IPS-11a (cell line): ENCODE measurements around the gene FZD8.

ENCODE experiments used
- H3K4me3 ChIP-seq: one replicate; pipeline ENCODE4 v1.5.1; 2013; ENCODE audit warnings: low read depth, low read length, control low read depth

The FZD8 gene

DNA sequence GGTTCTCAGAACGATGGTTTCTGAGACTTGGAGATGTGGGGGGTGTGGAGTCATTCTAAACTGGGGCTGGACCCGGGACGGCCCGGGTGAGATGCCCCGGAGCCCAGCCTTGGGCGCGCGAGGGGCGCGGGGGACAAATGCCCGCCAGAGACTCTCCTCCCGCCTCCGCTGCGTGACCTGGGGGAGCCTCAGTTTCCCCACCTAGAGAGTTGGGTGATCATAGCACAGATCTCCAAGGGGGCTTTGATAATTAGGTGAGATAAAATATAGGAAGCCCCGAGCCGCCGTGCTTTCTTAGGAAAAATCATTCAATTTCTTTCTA is 658 bp upstream of the FZD8 start:
- peak overlapping the region; percentile 38 for H3K4me3 ChIP-seq

DNA sequence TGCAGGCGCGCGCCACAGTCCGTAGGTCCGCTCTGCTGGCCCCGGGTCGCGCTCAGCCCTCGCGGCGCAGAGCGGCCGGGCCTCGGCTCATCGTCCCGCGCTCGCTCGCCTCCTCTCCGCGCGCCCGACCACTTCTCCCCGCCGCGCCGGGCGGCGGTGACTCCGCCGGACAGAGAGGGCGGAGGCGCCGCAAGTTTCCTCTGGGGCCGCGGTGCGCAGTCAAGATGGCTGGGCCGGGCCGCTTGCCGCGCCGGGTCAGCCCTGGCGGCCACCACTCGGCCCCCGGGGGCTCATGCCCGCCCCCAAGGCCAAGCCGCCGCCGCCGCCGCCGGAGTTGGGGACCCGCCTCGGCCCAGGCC is 441 bp downstream of the FZD8 start:
- peak overlapping the region; percentile 38 for H3K4me3 ChIP-seq

DNA sequence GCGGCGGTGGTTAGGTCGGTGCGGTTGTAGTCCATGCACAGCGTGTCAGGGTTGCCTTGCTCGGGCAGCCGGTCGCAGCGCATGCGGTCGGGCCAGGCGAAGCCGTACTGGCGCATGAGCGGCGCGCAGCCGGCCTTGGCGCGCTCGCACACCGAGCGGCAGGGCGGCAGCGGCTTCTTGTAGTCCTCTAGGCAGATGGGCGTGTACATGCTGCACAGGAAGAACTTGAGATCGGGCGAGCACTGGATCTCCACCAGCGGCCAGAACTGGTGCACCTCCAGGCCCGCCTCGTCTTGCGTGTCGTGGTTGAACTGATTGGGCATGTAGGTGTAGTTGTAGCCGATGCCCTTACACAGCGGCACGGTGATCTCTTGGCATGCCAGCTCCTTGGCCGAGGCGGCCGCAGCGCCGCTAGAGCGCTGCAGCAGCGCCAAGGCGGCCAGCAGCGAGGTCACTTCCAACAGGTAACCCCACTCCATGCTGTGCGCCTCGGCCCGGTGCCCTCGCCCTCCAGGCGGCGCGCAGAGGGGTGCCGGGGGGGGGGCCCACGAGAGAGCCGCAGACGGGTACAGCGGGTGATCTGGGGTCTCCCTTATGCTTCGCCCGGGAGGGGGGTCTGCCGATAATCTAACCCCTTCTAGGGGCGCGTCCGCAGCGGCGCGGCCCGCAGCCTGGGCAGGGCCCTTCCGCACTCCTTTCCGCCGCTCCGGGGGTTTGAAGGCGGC is 983 bp downstream of the FZD8 start:
- peak overlapping the region; percentile 38 for H3K4me3 ChIP-seq

DNA sequence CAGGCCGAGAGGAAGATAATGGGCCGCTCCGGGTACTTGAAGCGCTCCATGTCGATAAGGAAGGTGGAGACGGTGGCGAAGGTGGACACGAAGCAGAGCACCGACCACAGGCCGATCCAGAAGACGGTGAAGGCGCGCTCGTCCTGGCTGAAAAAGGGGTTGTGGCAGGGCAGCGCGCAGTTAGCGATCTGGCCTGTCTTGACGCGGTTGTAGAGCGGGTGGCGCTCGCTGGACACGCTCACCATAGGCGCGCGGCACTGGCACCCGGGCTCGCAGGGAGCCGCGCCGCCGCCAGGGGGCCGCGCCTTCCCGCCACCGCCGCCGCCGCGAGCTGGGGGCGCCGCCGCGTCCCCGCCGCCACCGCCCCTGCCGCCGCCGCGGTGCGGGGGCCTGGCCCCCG is 1.6 kb downstream of the FZD8 start:
- H3K4me3 ChIP-seq, result peak overlapping the region; percentile 54

DNA sequence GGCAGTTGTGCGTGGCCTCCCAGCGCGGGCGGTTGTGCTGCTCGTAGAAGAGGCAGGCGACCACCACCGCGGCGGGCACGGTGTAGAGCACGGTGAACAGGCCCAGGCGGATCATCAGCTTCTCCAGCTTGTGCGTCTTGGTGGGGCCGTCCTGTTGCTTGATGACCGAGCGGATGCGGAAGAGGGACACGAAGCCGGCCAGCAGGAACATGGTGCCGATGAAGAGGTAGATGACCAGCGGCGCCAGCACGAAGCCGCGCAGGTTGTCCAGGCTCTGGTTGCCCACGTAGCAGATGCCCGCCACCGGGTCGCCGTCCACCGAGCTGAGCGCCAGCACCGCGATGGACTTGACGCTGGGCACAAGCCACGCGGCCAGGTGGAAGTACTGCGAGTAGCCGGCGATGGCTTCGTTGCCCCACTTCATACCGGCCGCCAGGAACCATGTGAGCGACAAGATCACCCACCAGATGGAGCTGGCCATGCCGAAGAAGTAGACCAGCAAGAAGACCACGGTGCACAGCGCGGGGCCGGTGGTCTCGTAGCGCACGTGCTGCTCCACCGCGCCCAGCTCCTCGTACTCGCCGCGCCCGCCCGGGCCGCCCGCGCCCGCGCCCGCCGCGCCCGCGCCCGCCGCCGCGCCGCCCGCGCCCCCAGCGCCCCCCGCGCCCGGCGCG is 2.2 kb downstream of the FZD8 start:
- H3K4me3 ChIP-seq, result peak overlapping the region; percentile 58

DNA sequence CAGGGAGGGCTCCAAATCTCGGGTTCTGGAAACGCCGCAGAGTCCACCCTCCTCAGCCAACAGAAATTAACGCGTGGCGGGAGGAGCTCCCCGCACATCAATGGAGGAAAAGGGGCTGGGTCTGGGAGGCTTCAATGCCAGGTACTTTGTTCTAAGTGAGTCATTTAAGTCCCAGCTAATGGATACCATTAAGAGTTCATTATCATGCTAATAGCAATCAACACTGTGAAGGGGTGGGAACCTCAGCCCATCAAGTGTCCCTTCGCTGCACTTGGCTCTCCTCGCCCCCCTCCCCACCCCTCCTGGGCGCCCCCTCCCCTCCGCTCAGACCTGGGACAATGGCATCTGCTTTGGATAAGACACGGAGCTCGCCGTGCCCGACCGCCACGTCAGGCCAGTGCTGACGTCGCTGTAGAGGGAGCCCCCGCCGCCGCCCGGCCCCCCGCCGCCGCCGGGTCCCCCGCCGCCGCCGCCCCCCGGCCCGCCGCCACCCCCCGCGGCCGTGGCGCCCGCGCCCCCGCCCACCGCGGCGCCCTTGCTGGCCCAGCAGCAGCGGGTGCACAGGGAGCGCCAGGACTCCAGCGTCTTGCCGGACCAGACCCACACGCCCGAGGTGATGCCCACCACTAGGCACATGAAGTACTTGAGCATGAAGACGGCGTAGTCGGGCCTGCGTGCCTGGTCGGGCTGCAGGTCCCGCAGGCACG is 2.9 kb downstream of the FZD8 start:
- peak overlapping the region; percentile 58 for H3K4me3 ChIP-seq

DNA sequence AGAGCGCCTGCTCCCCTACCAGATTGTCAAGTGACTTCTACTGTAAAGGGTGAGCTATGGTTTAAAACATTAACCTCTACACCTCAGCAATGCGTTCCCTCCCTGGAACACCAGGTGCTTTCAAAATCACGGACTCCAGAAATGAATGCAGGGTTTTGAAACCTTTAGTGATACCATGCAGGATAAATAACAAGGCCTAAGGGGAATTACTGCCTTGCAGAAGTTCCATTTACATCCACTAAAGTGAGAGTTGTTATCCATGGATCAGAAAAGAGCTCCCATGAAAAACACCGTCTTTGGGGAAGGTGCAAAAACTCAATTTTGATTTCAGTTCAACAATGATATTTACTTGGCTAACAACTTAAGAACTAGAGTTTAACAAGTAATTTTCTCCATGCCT is 4.0 kb downstream of the FZD8 start:
- peak overlapping the region; percentile 33 for H3K4me3 ChIP-seq

DNA sequence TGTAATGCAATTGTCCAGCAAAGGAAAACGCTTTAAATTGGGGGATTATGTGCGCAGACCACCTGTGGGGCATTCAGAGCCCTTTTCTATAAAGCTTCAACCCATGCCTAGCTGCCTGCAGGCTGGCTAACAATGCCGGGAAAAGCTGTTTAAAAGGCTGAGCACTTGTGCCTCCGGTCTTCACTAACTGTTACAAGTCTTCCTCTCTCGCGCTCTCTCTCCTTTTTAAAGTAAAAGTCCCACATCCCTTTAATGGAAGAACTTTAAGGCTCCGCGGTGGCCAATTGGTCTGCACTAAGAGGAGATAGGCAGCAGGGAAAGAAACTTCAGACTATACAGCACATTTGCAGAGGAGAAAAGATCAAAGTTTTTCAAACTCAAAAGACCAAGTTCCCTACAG is 4.6 kb downstream of the FZD8 start:
- H3K4me3 ChIP-seq, result no peak overlapping the region

DNA sequence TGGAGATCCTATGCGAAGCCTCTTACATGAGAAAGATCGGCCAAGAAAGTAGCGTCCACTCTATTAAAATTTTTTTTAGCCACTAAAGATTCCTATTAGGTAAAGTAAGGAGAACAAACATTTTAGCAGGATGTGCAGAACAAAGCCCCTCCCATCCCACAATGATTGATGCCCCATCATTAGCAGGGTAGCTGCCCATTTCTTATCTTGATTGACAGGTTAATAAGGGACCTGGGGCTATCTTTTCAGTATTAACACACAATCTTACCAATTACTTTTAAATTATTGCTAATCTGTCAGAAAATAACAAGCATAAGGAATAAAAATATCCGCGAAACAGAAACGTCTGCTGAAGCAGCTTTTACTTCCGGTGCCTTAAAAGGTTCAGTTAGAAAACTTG is 5.1 kb downstream of the FZD8 start:
- H3K4me3 ChIP-seq, result no peak overlapping the region

DNA sequence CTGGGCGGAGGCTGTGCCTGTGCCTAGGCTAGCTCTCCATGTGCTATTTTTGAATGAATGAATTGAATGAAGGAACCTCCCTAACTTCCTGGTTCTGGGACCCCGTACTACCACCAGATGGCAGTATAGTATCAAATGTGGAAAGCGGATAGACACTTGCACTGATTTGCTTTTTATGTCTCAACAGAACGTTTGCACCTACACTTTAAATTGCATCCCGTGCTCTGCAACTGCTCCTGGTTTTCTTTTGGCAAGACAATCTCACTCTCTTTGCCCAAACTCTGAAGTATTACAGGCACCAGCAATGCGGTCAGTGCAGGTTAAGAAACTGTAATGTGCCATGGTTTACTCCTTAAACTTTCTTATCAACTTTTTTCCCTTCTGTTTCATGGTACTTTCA is 6.5 kb downstream of the FZD8 start:
- H3K4me3 ChIP-seq, result no peak overlapping the region

DNA sequence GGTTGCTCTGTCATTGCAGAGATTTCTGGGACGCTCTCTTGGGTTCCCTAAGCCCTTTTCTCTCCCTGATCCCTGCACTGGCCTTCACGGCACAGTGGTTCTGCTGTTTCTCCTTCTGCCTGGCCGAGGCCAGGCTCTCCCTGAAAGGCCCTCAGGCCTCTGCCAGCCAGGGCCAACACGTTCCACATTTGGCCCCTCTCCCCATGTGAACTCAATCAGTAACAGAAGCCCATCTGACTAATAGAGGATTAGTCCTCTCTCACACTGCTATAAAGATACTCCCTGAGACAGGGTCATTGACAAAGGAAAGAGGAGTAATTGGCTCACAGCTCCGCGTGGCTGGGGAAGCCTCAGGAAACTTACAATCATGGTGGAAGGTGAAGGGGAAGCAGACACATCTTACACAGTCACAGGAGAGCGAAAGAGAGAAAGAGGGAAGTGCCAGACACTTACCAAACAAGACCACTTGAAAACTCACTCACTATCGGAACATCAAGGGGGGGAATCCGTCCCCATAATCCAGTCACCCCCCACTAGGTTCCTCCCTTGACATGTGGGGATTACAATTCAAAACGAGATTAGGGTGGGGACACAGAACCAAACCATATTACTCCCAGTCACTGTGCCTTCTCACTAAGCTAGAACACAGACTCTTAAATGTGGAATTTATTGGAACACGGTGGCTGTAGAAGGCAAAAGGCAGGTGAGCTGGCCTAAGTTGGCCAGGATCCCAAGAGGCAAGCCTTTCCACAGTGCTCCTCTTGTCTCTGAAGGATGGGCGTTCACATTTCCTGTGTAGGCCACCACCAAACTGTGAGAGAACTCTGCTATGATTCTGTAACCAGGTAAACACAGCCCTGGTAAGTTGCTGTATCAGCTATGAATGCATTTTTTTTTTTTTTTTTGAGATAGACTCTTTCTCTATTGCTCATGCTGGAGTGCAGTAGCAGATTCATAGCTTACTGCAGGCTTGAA is 8.8 kb downstream of the FZD8 start:
- H3K4me3 ChIP-seq, result no peak overlapping the region

DNA sequence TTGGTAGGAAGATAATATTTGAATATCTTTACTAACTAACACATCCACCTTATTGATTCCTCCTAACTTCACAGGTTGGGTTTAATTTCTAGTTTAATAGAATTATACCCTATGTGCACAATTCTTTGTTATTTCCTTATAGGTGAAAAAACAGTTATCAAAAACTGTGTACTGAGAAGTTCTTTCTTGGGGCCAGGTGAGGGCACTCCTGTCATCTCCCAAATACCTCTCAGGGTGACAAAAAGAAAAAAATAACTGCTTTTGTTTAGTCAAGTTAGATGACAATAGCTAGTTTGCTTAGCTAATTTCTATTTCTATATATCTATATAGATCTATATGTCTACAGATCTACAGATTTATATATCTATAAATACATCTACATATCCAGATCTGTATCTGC is 10.1 kb downstream of the FZD8 start:
- H3K4me3 ChIP-seq, result no peak overlapping the region

DNA sequence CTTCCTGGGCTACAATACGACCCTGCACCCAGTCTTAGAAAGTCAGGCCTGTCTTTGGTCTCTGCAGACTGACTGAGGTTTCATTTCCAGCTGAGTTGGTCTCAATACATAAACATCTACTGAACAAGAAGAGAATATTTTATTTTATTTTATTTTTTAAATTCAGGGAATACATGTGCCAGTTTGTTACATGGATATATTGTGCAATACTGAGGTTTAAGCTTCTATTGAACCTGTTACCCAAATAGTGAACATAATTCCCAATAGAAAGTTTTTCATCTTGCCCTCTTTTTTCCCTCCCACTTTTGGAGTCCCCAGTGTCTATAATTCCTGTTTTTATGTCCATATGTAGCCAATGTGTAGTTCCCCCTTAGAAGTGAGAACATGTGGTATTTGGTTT is 10.7 kb downstream of the FZD8 start:
- H3K4me3 ChIP-seq, result no peak overlapping the region

DNA sequence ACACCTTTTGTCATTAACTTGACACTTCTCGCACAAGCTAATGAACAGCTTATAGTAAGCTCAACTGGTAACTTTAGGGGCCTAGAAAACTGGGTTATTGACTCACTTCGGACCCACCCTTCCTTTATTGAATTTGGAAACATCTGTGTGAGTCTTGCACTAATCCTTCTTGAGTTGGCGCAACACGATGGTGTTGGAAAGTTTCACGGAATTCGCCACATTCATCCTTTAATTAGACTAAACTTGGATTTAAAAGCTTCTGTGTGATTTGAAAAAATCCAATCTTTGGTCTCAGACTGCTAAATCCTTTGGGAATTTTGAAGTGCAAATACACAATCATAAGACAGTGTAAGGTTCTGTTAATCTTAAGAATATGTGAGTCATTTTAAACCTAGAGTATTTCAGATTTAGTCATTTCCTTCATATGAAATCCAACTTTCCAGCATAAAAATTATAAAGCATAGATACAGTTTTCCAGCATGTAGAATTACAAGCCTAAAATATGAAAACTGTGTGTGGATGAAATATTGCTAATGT is 15.1 kb downstream of the FZD8 start:
- H3K4me3 ChIP-seq, result no peak overlapping the region

DNA sequence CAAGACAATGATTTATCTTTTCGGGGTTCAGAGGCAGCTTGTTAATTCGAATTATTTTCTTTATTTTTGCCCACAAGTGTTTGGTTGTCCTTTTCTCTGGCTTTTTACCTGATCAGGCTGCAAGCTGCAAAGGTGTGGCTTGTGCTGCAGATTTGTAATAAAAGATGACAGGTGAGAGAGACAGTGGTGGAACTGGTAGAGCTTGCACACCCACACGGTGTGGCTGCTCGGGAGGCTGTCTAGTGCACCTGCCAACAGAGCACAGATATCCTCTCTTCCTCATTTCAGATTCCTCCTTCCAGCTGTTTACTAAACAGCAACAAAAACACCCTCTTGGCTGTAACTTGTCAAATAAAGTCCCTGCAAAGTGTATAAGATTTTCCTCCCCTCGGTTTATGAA is 27.8 kb downstream of the FZD8 start:
- no peak overlapping the region for H3K4me3 ChIP-seq

DNA sequence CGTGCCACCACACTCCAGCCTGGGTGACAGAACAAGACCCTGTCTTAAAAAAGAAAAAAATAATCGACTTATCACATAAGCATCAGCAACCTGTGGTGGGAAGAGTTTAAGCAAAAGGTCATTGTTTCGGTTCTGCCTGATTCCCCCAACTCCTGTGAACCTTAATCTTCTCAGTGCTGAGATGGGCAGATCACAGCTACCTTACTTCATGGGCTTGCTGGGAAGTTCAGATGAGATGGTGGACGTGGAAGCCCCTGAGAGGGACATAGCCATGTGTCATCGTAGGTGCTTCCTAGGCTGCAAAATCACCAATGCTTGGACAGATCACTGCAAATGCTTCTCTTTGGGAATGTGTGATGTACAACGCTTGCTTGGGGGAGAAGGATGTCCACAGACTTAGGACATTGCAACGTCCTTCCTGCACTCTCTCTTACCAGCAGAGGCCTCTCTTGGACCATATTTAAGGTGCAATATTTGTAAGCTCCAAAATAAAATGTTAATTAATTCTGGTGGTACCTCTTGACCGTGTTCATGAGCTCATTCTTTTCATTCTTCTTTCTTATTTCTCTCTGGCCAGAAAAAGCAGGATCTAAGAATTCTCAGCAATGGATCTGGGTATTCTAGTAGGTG is 28.4 kb downstream of the FZD8 start:
- H3K4me3 ChIP-seq, result no peak overlapping the region

DNA sequence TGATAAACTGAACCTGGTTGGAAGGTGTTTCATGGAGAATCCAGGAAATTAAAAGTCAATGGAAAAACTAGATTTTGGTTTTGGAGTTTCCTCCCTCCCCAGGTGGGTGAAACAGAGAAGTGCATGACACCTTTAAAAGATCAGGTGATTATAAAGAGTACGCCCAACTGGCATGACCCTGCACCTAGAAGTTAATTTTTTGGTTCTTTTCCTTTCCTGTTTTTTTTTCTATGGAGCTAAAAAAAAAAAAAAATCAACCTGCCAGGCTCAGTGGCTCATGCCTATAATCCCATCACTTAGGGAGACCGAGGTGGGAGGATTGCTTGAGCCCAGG is 29.0 kb downstream of the FZD8 start:
- H3K4me3 ChIP-seq, result no peak overlapping the region

DNA sequence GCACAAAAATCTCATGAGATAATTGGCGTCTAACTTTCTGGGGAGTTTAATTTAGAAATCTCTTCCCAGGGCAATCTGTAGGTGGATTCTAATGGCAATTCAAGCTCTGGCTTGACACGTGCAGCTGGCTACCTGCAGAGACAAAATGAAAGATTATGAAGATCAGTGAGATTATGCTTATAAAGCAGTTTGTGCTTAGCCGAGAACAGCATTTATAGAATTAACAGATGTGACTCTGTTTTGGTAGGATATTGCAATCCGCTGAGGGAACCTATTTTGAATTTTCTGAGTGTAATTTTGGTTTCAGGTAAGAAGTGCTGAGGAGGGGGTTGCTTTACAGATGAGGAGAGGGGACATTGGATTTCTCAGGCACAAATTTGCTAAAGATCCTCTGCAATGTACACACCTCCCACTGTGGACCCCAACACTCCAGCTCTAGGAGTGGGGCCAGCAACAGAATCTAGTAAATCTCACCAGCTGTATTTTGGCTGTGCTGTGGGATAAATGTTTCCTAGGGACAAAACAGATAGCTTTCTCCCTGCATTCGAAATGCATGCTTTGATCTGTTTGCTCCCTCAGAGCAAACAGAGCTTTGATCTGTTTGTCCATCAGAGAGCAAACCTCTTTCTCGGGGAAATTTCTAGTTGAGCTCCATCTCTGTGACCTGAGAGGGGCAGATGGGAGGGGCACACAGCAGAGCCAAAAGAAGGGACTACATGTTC is 29.6 kb downstream of the FZD8 start:
- H3K4me3 ChIP-seq, result no peak overlapping the region

DNA sequence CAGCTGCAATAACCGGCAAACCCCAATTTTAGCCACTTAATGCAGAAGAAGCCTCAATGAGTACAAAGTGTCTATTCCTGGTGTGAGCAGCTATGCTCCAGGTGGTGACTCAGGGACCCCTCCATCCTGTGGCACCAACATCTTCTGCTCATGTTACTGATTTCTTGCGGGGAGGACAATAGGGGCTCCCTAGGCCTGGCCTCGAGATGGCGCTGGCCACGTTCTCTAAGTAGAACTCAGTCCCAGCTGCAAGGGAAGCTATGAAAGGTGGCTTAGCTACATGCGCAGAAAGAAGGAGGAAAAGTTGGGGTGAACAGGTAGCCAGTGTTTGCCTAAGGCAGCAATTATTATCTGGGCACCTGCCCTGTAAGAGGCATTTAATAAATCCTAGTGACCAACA is 30.3 kb downstream of the FZD8 start:
- H3K4me3 ChIP-seq, result no peak overlapping the region

DNA sequence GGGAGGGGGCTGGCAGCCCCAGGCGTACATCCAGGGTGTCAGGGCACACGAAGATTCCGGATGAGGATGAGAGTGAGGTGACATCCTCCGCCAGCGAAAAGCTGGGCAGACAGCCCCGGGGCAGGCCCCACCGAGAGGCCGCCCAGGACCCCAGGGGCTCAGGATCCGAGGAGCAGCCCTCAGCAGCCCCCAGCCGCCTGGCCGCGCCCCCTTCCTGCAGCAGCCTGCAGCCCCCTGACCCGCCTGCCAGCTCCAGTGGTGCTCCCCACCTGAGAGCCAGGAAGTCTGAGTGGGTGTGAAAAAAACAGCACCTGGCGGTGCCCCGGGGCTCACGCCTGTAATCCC is 33.8 kb downstream of the FZD8 start:
- H3K4me3 ChIP-seq, result no peak overlapping the region
